ENCODE data around the gene MAOB.

The MAOB gene

DNA sequence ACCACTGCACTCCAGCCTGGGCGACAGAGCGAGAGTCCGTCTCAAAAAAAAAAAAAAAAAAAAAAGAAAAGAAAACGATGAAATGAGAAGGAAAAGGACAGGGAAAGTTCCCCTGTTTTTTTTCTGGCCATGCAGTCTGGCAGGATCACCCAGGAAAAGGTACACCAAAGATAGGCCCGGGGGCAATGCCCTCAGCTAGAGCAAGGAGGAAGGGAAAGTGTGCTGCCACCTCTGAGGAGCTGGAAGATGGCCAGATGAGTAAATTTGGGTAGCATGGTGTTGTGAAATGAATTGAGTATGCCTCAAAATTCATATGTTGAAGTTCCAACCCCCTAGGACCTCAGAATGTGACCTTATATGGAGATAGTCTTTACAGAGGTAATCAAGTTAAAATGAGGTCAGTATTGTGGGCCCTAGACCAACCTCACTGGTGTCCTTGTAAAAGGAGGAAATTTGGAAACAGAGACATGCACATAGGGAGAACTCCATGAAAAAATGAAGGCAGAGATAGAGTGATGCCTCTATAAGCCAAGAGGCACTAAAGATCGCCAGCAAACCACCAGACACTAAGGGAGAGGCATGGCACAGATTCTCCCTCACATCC, 28.9 kb downstream of the MAOB start:
- TF ChIP-seq, protein P1, sequence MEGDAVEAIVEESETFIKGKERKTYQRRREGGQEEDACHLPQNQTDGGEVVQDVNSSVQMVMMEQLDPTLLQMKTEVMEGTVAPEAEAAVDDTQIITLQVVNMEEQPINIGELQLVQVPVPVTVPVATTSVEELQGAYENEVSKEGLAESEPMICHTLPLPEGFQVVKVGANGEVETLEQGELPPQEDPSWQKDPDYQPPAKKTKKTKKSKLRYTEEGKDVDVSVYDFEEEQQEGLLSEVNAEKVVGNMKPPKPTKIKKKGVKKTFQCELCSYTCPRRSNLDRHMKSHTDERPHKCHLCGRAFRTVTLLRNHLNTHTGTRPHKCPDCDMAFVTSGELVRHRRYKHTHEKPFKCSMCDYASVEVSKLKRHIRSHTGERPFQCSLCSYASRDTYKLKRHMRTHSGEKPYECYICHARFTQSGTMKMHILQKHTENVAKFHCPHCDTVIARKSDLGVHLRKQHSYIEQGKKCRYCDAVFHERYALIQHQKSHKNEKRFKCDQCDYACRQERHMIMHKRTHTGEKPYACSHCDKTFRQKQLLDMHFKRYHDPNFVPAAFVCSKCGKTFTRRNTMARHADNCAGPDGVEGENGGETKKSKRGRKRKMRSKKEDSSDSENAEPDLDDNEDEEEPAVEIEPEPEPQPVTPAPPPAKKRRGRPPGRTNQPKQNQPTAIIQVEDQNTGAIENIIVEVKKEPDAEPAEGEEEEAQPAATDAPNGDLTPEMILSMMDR (IDR thresholded peaks at IDR 0.05; ENCODE audit: extremely low read depth, missing control alignments): no peak
- DNase-seq (ENCODE audit: low spot score): no peak

DNA sequence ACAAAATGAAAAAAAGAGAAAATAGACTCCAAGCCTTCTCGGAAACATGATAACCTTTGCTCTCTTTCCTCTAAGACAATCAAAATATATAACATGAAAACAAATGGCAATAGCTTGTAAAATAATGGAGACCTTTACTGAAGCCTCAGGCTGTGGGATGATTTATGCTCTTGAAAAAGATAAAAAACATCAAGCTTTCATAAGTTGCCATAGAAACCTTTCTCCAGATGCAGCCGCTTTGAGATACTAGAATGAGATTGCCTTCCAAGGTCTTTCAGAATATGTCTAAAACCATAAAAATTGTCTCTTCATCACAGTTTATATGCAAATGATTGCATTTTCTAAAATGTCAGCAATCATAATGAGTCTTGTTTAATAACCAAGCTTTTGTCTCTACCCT, 31.6 kb downstream of the MAOB start:
- no peak for DNase-seq (ENCODE audit: low spot score)
- TF ChIP-seq, protein P1 (IDR thresholded peaks at IDR 0.05; ENCODE audit: extremely low read depth, missing control alignments): no peak

DNA sequence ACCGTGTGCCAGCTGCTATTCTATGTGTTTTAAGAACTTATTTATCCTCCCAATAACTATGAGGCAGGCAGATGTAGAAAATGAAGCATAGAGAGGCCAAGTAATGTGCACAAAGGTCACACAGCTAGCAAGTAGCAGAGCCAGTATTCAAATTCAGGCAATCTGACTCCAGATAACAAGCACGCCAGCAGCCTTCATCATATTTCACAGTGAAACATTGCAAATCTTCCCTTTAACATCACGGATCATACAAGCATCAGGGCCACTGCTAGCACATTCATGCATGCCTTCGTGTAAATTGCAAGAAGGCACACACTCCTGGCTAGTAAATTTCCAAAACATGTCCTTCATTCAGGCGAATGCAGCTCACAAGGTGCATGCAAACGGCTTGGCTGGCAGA, 33.1 kb downstream of the MAOB start:
- DNase-seq (ENCODE audit: low spot score): no peak
- TF ChIP-seq, protein P1 (IDR thresholded peaks at IDR 0.05; ENCODE audit: extremely low read depth, missing control alignments): no peak

DNA sequence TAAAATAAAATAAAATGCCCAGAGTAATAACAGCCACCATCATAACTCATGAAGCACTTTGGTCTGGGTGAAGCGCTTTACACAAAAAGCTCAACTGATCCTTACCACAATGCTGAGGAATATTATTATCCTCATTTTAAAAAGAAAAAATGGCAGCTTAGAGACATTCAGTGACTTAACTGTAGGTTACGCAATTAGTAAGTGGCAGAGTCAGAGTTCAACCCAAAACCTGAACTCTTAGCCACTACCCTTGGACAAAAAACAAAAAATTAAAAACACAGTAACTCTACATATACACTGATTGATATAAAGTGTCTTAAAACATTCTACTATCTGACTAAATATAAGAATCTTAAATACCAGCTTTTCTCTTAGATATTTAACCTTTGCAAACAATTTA, 34.9 kb downstream of the MAOB start:
- TF ChIP-seq, protein P1 (IDR thresholded peaks at IDR 0.05; ENCODE audit: extremely low read depth, missing control alignments): no peak
- no peak for DNase-seq (ENCODE audit: low spot score)

DNA sequence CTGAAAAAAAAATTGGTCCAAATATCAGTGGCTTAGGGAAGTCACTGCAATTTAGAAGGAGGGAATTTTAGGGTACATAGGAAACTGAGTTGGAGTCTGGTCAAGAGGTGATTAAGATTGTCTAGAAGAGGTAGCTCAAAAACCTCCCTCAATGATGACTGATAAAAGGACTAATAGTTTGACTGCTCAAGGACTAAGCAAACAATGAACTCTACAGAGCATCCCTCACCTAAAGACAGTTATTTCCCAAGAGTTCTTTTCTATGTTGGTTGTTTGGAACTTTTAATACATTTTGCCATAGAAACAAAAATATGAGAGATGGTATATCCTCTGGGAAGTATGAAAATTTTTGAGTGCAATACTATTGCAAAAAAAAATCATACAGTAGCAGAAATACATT, 35.7 kb downstream of the MAOB start:
- no peak for DNase-seq (ENCODE audit: low spot score)
- TF ChIP-seq, protein P1 (IDR thresholded peaks at IDR 0.05; ENCODE audit: extremely low read depth, missing control alignments): no peak

DNA sequence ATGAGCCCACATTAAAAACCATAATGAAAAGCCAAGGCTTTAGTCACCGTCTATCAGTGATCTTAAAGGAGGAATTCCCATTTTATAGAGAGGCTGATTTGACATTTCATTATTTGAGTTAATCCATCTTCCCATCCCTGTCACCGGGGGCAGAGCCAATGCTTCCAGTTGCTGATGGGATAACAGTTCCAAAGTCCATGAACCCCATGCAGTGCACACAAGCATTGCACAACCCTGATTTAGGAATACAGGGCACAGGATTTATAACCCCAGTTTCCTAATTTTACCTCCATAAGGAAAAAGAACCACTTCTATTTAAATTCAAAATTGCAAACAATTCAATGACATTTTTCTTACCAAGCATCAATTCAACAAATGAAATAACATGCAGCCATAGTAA, 36.5 kb downstream of the MAOB start:
- no peak for DNase-seq (ENCODE audit: low spot score)
- TF ChIP-seq, protein P1 (IDR thresholded peaks at IDR 0.05; ENCODE audit: extremely low read depth, missing control alignments): no peak

DNA sequence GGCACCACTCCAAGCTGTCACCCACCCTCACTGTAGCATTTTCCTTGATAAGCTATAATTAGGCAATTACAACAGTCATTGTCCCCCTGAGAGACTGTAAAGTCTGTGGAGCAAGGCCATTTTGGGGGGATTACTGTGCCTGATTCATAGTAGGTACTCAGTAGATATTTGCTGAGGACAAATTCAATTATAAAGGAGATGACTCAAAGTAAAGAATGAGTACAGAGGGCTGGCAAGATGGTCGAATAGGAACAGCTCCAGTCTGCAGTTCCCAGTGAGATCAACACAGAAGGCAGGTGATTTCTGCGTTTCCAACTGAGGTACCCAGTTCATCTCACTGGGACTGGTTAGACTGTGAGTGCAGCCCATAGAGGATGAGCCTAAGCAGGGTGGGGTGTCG, 42.0 kb downstream of the MAOB start:
- TF ChIP-seq, protein P1 (IDR thresholded peaks at IDR 0.05; ENCODE audit: extremely low read depth, missing control alignments): no peak
- DNase-seq (ENCODE audit: low spot score): no peak
